ENCODE measurements around the gene BSPRY.

GRCh38 chr9:113331780-113332179, 17.6 kb upstream of the BSPRY start:
- TF ChIP-seq, protein P1, sequence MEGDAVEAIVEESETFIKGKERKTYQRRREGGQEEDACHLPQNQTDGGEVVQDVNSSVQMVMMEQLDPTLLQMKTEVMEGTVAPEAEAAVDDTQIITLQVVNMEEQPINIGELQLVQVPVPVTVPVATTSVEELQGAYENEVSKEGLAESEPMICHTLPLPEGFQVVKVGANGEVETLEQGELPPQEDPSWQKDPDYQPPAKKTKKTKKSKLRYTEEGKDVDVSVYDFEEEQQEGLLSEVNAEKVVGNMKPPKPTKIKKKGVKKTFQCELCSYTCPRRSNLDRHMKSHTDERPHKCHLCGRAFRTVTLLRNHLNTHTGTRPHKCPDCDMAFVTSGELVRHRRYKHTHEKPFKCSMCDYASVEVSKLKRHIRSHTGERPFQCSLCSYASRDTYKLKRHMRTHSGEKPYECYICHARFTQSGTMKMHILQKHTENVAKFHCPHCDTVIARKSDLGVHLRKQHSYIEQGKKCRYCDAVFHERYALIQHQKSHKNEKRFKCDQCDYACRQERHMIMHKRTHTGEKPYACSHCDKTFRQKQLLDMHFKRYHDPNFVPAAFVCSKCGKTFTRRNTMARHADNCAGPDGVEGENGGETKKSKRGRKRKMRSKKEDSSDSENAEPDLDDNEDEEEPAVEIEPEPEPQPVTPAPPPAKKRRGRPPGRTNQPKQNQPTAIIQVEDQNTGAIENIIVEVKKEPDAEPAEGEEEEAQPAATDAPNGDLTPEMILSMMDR (IDR thresholded peaks at IDR 0.05), result no peak
- no peak for TF ChIP-seq POLR2AphosphoS5 (IDR thresholded peaks at IDR 0.05)

All from transverse colon (tissue), 4 donors.